Fibroblast of the conjunctiva (primary cell): ENCODE data around the gene LDLRAD3.

ENCODE experiments used
- DNase-seq: peaks from one replicate; pipeline ENCODE4 v3.0.0-alpha.2; 2010; ENCODE audit warnings: low read depth

The LDLRAD3 gene

DNA sequence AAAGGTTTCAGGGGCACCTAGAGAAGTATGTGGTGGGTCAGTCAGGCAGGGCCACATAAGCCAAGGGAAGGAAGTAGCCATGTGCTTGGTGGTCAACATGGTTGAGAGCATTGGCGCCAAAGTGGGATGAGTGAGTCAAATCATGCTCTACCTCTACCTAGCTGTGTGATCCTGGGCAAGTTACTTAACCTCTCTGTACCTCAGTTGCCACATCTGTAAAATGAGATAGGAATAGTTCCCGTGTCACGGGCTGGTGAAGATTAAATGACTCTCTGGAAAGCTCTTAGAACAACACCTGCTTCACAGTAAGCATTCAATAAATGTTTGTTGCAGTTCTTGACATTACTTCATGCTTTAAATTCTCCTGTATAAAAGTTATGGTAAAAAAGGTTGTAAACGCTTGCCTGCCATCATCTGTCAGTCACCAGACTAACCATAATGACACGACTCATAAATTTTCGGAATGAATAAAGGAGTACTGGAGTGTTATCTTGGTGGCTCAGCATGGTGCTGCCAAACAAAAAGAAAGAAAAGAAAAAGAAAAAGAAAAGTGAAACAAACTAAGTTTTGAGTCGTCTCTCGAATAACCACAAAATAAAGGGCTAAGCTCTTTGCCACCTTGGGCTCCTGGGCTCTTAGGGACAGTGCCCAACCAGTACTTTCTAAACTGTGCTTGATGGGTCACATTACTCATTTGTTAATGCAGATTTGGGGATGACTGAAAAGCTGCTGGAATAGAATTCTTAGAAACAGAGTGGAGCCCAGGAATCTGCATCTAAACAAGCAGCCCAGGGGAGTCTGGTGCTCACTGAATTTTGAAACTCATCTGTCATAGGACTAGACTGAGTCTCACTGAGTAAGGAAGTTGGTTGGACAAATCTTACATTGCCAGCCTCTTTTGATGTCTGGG is 107.6 kb downstream of the LDLRAD3 start:
- no peak for DNase-seq

DNA sequence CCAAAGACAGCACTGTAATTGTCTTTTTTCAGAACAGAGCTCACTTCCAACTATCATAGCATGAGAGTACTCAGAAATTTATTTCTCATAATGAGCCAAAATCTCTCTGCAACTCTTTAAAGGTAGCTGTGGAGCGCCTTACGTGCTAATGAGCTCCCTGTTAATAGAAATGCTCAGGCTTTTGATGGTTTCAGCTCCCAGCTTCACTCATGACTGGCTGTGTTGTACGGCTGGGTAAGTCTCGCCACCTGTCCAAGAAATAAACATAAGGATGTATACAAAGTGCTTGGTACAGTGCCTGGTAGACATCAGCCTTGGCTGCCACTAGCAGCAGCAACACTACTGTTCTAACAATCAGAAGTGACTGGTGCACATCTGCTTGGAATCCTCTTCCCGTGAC is 109.4 kb downstream of the LDLRAD3 start:
- DNase-seq: no peak

DNA sequence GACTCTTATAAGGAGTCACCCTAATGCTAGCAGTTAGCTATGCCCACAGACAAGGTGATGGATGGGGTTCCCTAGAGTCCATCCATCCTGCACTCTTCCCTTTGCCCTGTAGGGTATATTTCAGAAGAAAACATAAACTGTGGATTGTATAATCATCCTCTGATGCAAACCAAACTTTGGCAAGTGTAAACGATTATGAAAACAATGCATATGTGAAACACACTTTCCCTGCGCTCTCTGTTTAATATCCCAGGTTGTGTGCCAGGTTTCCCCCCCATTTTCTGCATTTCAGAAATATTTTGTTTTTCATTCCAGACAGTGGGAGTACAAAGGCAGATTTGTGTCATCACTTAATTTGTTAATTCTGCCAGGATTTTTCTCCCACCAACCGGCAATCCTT is 110.0 kb downstream of the LDLRAD3 start:
- no peak for DNase-seq

DNA sequence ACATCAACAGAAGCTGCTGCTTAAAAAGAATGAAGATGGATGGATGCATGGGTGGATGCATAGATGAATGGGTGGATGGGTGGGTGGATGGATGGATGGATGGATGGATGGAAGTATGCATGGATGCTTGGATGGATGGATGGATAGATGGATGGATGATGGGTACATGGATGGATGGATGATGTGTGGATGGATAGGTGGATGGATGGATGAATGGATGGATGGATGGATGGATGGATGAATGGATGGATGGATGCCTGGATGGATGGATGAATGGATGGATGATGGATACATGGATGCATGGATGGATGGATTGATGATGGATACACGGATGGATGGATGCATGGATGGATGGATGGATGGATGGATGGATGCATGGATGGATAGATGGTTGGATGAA is 110.8 kb downstream of the LDLRAD3 start:
- DNase-seq: no peak

DNA sequence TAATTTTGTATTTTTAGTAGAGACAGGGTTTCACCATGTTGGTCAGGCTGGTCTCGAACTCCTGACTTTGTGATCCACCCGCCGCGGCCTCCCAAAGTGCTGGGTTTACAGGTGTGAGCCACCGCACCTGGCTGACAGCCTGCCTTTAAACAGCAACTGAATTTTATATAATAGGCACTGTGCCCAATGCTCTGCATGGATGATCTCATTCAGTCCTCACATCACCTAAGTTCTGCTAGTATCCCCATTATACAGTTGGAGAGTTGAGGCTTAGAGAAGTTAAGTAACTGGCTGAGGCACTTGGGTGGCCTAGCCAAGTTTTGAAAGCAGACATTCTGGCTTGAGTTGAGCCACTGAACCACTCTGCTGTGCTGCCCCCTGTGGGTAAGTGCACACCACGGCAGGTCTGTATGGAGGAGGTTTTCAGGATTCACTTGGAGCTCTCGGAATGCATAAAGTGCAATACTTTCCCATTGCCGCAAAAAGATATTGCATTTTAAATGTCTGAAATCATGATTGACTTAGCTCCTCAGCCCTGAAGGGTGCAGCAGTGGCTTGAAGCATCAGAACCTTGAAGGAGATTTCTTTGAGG is 112.4 kb downstream of the LDLRAD3 start:
- no peak for DNase-seq

DNA sequence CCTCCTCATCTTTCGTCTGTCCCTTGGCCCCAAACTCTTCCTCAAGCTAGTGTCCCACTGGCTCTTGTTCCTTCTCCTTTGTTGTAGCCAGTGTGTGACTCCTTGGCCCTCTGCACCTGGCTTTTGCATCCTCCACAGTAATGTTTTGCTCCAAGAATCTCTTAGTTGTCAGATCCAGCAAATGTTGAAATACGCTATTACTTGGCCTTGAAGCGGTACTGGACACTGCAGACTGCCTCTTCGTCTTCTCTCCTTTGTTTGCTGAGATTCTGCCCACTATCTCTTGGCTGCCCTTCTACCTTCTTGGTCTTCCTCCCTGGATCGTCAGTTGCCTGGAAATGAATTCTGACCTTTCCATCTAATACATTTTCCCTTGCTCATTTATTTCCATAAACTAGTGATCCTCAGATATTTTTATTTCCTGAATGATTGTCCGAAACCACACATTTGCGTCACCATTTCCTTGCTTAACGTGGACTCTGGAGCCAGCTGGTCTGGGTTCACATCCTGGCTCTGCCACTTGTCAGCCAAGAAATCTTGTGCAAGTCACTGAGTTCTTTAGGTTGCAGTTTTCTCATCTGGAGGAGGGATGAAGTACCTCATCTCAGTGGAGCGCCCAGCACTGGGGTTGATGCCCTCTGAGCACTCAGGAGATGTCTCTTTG is 113.6 kb downstream of the LDLRAD3 start:
- DNase-seq: no peak

DNA sequence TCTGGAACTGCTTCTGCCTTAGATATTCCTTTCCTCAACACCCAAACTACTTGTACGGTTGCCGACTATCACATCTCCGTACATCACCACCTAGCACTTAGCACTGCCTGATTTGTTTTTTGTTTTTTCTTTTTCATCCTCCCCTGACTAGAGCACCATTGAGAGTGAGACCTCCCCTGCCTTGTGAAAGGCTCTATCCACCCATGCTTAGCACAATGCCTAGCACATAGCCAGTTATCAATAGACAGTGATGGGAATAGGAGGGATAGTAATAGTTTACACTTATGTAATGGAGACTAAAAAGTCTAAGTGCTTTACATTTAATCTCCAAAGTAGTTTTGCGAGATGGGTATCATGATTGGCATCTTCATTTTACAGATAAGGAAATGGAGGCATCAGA is 115.8 kb downstream of the LDLRAD3 start:
- no peak for DNase-seq

DNA sequence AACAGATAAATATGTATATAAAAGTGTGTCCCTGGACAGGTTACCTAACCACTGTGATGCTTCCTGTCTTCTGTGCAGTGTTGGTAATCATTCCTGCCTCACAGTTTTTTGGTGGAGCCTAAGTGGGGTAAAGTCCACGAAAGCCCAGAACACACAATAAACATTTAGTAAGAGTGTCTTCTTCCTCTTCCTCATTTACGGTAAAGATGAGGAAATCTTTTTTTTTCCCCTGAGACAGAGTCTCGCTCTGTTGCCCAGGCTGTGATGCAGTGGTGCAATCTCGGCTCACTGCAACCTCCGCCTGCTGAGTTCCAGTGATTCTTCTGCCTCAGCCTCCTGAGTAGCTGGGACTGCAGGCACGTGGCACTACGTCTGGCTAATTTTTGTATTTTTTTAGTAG is 117.1 kb downstream of the LDLRAD3 start:
- DNase-seq: no peak

DNA sequence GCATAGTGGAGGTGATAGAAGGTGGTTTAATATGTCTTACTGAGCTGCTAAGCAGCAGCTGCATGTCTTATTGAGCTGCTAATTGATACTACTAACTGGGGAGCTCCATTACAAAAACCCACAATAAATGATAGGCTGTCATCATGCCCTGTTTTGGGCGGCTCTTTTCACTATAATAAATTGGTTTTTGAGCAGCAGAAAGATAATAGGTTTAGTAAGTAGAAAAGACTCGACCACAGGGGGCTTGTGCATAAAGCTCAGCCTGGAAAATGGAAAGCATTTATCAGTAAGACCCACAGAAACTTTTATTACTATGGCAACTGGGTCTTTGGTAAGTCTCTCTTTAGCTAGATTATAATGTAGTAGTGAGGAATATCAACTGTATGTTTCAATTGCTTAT is 117.6 kb downstream of the LDLRAD3 start:
- no peak for DNase-seq

DNA sequence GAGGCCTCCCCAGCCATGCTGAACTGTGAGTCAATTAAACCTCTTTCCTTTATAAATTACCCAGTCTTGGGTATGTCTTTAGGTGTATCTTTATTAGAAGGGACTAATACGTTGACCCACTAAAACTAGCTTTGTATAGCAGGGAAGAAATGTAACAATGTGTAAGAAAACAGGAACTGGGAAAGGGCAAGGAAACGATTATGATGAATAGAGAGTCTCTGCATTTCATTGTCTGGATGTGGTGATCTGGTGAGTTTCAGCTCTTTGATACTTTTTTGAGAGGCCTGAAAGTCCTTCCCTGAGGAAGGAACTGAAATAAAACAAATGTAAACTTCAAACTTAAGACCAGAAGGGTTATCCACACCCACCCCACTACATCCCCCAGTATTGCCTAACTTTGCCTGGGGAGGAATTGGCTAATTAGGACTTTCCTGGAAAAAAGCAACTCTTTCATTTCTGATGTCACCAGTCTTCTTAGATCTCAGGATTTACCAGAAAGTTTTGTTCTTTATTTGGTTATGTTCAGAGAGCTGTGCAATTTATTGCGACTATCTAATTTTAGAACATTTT is 119.0 kb downstream of the LDLRAD3 start:
- no peak for DNase-seq

DNA sequence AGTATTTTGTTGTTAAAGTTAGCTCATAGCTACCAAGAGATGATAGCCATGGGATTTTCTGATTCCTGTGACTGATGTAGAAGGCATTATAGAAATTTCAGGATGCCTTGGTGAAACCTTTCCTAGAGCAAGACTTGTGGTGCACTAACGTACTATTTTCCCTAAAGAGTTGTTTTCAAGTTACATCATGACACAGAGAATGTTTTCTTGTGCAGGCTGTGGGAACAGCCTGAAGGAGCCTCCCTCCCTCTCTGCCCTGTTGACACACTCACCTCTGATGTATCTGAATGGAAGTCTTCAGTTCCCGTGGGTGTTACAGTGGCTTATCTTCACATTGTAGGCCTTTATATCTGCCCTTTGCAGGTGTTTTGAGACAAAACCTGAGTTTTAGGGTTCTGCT is 121.6 kb downstream of the LDLRAD3 start:
- no peak for DNase-seq

DNA sequence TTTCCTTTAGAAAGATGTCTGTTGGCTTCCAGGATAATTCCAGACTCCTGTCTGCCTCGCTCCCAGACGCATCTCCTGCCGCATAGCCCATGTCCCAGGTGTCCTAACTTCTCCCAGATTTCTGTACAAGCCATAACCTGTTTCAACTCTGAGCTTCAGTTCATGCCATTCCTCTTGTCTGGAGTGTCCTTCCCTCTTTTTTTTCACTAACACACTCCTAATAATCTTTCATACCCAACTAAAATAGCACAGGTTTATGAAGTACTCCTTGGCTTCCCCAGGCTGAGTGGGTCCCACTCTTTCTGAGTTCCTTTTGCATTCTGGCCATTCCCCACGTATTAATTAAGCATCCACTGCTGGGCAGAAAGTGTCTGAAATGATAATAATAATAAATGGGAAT is 123.0 kb downstream of the LDLRAD3 start:
- DNase-seq: no peak

DNA sequence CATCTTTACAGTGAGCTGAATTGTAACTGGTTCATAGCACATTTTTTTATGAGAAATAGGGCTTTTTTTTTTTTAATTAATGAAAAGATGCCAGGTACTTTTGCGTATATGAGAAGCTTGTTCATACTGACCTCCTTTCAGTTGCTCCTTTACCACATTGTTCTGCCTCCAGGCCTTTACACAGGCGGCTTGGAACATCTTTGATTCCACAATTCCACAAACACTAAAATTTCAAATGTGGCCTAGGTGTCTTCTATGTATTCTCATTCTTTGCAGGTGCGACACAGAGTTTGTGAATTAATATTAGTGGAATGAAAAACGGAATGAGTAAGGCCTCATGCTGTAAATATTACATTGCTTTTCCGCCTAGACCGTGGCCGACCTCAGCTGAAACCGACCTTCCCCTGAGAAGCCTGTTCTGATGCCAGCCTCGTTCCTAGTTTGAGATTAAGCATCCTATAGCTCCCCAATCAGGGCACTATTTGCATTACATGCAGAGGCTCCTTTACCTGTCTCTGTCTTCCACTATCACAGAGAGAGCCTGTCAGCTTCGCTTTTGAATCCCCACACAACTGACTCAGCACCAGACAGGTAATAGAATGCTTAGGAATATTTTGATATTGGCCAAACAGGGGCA is 125.8 kb downstream of the LDLRAD3 start:
- no peak for DNase-seq

DNA sequence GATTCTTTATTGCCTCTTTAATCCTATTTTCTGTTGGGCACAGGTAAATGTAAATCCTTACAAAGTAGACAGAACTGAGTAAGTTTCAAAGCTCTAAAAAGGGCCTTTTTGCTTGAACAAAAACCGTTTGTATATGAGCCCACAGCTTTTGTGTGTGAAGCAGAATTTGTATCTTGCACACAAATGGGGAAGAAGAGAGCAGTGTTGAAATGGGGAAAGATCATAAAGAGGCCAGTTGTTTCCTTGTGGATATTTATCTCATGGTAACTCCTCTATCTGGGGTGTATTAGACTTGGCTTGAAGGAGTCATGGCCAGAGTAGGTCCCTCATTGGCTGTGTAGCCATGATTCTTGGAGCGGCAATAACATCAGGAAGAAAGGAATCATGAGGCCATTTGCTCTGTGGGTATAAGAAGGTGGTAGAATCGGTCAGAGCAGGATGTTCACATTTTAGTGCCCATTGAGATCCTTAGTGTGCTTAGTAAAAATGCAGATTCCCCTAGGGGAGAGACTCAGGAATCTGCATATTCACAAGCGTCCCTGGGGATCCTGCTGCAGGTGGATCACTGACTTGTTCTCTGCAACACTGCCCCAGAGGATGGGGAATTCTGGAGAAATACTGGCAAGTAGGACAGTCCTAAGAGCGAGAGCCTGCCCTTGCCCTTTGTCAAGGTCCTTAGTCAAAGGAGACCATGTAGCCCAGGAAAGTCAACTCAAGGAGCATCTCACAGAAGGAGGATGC is 126.5 kb downstream of the LDLRAD3 start:
- no peak for DNase-seq

DNA sequence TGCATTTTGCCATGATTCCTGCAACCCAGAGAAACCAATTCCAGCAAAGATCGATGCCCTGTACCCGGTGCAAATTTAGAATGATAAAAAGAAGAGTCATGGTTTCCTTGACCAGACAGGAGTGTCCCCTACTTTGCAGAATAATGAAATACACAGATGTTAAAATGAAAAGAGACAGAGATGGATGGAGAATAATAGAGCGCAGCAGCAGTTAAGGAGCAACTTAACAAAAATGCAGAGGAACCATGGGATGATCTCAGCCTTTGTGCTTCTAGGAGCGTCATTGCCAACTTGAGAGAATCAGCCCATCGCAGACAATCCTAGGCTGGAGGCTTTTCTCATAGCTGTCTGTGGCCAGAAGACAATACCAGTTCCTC is 127.1 kb downstream of the LDLRAD3 start:
- DNase-seq: no peak

DNA sequence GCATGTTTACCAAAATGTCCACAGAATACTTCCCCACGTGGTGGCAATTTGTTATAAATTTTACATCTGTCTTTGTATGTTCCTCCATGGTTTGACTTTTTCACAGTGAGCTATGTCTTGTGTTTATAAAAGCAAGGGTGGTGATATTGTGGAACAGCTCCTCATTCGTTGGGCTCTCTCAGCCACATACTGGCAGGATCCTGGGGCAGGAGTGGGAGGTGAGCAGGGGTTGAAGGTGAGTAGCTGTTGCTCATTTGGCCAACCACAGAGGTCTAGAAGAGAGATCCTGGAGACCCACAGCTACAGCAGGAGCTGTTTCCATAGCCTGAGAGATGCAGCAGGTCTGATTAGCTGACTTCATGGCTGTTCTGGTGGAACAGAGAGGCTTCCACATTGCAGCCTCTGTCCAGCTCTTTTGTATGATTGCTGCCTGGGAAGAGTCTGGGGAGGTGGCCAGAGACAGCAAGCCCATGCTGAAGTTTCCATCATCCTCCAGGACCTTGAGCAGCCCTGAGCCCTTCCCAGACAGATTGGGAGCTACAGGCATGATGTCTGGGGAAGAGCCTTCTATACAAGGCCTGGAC is 128.1 kb downstream of the LDLRAD3 start:
- DNase-seq: no peak

DNA sequence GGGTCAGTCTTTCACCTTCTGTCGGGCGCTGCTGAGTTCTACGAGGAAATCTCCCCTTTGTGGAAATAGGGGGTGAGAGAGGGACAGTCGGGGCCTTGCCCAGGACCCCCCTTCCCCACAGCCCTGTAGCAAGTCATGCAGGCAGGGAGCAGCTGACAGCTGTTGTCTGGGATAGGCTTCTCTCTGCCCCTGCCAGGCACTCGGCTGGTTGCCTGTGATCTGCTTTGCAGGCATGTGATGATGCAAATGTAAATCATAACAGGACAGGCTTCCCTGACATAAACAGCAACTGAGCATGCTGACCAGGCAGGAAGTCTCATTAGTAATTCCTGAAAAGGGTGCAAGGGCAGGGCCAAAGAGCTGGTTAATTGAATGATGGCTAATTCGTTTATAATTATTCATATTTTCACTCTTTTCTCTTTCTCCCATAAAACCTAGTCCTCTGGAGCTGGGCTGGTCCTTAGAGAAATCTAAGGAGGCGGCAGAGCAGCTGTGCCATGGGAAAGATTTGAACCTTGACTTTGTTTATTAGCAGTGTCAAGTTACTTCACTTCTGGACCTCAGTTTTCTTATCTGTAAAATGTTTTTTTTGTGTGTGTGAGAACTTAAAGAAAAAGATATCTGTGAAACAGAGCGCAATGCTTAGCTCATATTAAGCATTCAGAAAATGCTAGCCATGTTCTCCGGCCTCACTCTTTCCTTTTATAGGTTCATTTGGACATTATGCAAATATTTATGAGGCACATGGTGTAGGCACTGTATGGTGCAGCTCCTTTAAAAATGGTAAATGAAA is 129.7 kb downstream of the LDLRAD3 start:
- peak; percentile 71 for DNase-seq

DNA sequence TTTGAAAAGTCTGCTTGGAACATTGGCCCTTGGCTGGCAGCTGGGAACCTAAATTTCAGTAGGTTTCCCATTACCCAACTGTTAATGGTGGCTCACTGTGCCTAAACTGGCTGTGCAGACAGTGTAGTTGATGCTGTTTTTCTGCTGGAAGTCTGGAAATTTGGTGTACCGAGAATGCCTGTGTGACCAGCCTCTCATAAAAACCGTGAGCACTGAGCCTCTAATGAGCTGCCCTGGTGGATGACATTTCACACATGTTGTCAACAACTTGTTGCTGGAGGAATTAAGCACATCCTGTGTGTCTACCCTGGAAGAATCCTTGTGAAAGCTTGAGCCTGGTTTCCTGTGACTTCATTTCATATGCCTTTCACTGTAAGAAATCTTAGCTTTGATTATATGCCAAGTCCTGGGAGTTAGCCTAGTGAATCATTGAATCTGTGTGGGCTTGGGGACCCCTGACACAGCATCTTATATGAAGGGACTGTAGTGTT is 131.1 kb downstream of the LDLRAD3 start:
- peak; percentile 75 for DNase-seq

DNA sequence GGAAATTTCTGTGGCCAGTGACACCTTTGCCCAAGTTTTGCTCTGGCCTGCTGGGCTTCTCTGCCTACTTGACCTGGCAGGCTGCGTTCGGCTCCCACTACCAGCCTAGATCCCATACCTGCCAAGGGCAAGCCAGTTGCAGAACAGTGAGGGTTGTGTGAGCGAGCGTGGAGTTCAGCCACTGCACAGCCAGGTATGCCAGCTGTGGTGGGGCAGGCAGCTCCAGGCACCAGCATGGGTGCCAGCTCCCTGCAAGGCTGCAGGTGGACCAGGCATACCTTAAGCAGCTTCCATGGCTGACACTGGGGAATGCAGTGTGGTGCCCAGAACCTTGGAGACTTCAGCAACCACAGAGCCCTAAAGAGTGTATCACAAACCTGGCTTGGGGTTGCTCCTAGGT is 133.5 kb downstream of the LDLRAD3 start:
- no peak for DNase-seq
